GM10847 (cell line): ENCODE results near the gene AP1M2.

Experiments
- POLR2A ChIP-seq: IDR thresholded peaks from 2 replicates; pipeline ENCODE4 v1.6.1; 2011; ENCODE audit not compliant: insufficient read length; ENCODE audit errors: extremely low read depth

The AP1M2 gene

DNA sequence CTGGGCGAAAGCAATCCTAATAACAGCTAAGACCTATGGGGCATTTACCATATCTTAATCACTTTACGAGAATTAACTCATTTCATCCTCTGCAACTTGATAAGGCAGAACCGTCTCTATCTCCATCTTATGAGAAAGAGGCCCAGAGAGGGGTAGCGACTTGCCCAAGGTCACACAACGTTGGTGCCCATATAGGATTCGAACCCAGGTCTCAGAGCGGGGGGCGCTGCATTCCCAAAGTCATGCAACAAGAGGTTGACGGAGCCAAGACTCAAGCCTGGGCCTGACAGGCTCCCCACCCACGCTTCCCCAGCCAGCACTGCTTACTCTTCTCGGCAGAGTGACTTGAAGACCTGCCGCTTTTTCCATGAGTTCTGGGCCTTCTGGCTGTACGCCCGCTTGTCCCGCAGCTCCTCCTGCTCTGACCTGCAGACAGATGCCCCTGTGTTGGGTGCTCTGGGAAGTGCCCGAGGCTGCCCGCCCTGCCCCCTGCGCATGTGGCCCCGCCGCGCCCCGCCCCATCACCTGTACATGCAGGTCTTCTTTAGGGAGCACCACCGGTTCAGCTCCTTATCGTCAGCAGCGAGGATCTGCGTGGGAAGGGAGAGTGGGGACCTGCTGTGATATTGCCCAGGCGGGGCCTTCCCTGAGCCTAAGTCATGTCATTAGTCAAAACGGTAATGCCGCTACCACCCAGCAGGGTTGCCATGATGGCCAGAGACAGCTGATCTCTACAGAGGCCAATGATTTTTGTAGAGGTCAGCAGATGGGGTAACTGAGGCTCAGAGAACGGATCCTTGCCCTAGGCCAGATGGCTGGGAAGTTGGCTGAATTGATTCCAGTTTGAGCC is 32.1 kb downstream of the AP1M2 start:
- TF ChIP-seq POLR2A: no peak

DNA sequence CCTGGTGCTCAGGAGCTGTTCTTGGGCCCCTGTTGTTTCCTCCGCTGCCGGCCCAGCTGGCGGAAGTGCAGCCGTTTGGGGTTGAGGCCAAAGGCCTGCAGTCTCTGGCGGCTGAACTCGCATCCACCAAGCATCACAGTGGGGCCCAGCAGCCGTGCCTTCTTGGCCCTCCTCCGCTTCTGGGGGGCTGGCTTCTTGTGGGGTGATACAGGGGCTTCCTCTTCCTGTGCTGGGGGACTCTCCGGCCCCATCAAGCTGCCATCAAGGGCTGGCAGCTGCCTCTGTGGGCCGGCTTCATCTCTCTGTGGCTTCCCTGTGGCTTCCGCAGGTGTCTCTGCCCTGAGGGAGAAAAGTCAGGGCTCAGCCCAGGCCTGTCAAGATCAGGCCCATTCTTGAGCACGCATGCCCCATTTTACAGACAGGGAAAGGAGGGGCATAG is 33.1 kb downstream of the AP1M2 start:
- no peak for TF ChIP-seq POLR2A

DNA sequence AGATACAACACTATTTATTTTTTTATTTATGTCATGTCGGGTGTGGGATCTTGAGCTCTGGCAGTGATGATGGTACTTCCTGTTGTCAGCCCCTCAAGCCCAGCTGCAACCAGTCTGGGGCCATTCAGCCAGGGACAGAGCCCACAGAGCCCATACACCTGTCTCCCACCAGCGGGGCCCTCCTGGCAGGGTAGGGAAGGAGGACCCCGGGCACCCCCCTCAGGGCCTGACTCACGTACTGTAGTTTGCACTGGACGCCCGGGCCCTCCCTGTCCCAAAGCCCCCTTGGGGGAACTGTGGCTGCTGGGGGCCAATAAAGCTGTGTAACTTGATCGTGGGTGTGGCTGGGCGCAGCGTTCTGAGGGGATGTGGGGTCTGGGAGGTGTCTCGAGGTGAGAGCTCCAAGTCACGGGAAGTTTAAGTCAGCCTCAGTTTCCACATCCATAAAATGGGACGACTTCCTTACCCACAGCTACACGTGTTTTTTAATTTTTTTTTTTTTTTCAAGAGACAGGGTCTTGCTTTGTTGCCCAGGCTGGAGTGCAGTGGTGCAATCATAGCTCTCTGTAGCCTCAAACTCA is 33.9 kb downstream of the AP1M2 start:
- TF ChIP-seq POLR2A: no peak

GRCh38 chr19:10552510-10553053 is 34.5 kb downstream of the AP1M2 start:
- TF ChIP-seq POLR2A: peak; percentile 8

DNA sequence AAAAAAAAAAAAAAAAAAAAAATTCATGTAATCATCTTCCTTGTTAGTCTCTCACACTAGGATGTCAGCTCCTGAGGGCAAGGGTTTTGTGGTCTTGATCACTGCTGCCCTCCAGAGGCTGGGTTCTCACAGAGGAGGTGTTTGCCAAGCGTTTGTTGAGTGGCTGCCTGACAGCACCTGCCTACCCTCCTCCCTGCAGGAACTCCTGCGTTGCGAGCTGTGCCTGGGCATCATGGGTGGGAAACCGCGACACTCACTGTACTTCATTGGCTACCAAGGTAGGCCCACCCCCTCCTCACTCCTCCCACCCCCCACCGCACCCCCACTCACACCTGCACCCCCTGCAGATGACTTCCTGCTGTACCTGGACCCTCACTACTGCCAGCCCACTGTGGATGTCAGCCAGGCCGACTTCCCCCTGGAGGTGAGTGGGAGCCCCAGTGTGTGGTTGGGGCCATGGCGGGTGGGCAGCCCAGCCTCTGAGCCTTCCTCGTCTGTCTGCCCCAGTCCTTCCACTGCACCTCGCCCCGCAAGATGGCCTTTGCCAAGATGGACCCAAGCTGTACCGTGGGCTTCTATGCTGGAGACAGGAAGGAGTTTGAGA is 35.3 kb downstream of the AP1M2 start:
- no peak for TF ChIP-seq POLR2A

GRCh38 chr19:10550336-10550735 is 36.8 kb downstream of the AP1M2 start:
- no peak for TF ChIP-seq POLR2A

- TF ChIP-seq POLR2A: no peak
These were observed 37.4 kb downstream of the AP1M2 start for GRCh38 chr19:10549733-10550132.

DNA sequence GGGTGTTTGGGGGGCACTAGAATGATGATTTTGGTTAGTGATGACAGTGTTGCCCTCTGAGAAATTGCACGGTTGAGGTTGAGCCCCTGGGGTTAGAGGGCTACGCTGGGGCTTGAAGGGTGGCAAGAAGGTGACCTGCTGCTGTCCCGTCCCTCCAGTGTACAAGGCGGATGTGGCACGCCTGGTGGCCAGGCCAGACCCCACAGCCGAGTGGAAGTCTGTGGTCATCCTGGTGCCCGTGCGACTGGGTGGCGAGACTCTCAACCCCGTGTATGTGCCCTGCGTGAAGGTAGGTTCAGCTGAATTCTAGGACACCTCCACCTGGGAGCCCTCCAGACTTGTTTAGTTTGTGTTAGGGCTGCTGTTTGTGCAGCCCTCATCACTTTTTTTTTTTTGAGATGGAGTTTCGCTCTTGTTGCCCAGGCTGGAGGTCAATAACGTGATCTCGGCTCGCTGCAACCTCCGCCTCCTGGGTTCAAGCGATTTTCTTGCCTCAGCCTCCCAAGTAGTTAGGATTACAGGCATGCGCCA is 38.3 kb downstream of the AP1M2 start:
- no peak for TF ChIP-seq POLR2A

GRCh38 chr19:10546817-10547216 is 40.3 kb downstream of the AP1M2 start:
- no peak for TF ChIP-seq POLR2A

DNA sequence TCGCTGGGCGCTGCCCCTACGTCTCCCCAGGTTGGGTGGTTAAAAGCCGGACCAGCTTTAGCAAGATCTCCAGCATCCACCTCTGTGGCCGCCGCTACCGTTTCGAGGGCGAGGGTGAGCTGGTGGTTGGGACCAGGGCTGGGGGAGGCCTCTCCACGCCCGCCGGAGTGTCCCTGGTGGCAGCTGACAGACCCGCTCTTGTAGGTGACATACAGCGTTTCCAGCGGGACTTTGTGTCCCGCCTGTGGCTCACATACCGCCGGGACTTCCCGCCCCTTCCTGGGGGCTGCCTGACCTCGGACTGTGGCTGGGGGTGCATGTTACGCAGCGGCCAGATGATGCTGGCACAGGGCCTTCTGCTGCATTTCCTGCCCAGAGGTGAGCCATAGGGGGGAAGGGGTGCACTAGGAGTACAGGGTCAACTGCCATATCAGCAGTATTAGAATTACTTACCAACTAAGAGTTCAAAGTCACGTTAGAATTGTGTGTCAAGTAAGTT is 42.3 kb downstream of the AP1M2 start:
- no peak for TF ChIP-seq POLR2A

DNA sequence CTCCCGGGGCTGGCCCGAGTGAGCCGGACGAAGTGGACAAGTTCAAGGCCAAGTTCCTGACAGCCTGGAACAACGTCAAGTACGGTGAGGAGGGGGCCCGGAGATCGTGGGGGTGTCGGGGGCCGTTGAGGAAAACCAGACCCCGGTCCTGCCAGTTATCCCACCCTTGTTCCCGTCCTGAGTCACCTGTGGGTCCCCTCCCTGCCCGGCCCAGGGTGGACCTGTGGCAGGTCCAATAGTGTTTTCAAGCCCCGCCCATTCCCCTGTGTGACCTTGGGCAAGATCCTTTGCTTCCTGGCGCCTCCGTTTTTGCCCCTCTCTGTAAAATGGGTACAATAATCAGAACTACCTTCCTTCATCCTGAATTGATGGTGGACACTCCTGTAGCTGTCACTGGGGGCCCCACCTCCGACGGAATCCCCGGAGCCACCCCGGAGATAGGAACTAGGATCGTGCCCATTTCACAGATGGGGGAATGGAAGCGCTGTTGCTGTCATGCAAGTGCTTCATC is 42.8 kb downstream of the AP1M2 start:
- TF ChIP-seq POLR2A: no peak

DNA sequence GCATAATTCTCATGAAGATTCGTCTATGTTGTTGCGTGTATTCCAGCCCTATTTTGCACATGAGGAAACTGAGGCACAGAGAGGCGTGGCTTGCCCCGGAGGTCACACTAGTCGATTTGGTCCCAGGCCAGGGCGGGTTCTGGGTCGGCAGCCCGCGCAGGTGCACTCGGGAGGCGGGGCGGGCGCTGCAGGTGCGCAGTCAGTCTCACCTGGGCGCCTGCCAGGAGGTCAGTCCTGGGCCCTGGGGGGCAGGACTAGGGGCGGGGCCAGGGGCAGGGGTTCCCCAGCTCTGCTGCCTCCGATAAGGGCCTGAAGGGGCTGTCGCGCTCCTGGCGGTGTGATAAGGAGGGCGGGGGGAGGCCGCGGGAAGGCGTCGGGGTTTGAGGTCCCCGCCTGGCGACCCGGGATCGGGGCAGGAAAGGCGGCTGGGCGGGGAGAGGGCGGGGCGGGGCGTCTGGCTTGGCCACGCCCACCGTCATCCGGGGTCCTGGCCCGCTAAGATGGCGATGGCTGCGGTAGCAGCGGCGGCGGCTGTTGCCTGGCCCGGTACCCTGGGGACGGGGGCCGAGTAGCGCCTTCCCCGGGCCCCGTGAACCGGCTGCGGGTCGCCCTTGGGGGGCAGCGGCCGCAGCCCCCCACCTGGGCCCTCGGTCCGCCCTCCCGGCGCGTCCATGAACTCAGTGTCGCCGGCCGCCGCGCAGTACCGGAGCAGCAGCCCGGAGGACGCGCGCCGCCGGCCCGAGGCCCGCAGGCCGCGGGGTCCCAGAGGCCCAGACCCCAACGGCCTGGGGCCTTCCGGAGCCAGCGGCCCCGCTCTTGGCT is 43.5 kb downstream of the AP1M2 start, which contains the start of gene ATG4D:
Gene ATG4D (plus strand): TSS at position 485 of the 822 bp plus-strand sequence. CDS start 187 bp downstream, at position 672.
- peak; percentile 84 for TF ChIP-seq POLR2A

DNA sequence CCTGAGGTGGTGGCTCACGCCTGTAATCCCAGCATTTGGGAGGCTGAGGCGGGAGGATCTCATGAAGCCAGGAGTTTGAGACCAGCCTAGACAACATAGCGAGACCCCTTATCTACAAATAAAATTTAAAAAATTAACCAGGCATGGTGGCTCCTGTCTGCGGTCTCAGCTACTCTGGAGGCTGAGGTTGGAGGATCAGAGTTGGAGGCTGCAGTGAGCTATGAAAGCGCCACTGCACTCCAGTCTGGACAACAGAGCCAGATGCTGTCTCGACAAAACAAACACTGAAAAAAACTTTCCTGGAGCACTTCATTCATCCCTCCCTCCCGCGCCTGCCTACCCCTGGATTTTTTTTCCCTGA is 44.1 kb downstream of the AP1M2 start:
- TF ChIP-seq POLR2A: no peak

- TF ChIP-seq POLR2A: no peak
These were observed 48.7 kb downstream of the AP1M2 start for GRCh38 chr19:10538204-10538983.
